T-helper 2 cell treated with Interferon-gamma antibody and Interleukin-4, amounts not matched to agents 5 μg/mL and 100 μg/mL, for 36 hours (primary cell): ENCODE results near the gene ALKBH4.
"Not testable (repeated sequence)": the region's sequence is repeated elsewhere in the genome, so short reads cannot be mapped to it uniquely, and the experiment has no call there.

Experiments
- DNase-seq: peaks from one replicate; pipeline ENCODE4 v3.0.0; 2021; ENCODE audit warnings: low spot score
- H3K27ac Mint-ChIP-seq: one replicate; pipeline ENCODE4 v1.8.0; 2021; ENCODE audit warnings: mild to moderate bottlenecking, mixed read lengths
- H3K27me3 Mint-ChIP-seq: one replicate; pipeline ENCODE4 v1.8.0; 2021; ENCODE audit warnings: low read depth, mixed read lengths
- H3K36me3 Mint-ChIP-seq: one replicate; pipeline ENCODE4 v1.8.0; 2021; ENCODE audit warnings: low read depth, mixed read lengths
- H3K4me1 Mint-ChIP-seq: one replicate; pipeline ENCODE4 v1.8.0; 2021; ENCODE audit warnings: low read depth, mixed read lengths
- H3K4me3 Mint-ChIP-seq: one replicate; pipeline ENCODE4 v1.8.0; 2022; ENCODE audit warnings: mild to moderate bottlenecking, moderate library complexity, mixed read lengths
- H3K9me3 Mint-ChIP-seq: one replicate; pipeline ENCODE4 v1.8.0; 2021; ENCODE audit warnings: mixed read lengths

Gene ALKBH4

GRCh38 chr7:102469972-102470825, 5.5 kb upstream of the ALKBH4 start:
- Mint-ChIP-seq H3K4me3 (no peak overlapping the region), H3K4me1 (peaks cover 7% of the 10 kb centered on the region), H3K27ac (no peak overlapping the region), H3K9me3 (no peaks in the 10 kb centered on the region), H3K27me3 (no peaks in the 10 kb centered on the region), H3K36me3 (peaks cover 13% of the 10 kb centered on the region)
- DNase-seq = no peak

- peaks cover 7% of the 10 kb centered on the region for H3K4me1 Mint-ChIP-seq
- no peaks in the 10 kb centered on the region for H3K27me3 Mint-ChIP-seq
- no peak overlapping the region for H3K27ac Mint-ChIP-seq
- H3K36me3 Mint-ChIP-seq = peaks cover 13% of the 10 kb centered on the region
- DNase-seq = no peak
- no peaks in the 10 kb centered on the region for H3K9me3 Mint-ChIP-seq
- H3K4me3 Mint-ChIP-seq = no peak overlapping the region
Measured at GRCh38 chr7:102469351-102469971, 4.8 kb upstream of the ALKBH4 start.

- H3K4me3 Mint-ChIP-seq = no peak overlapping the region
- no peak overlapping the region for H3K27ac Mint-ChIP-seq
Measured at GRCh38 chr7:102468478-102469350, 4.1 kb upstream of the ALKBH4 start.

GRCh38 chr7:102467581-102468477, 3.2 kb upstream of the ALKBH4 start:
- Mint-ChIP-seq H3K9me3 (no peaks in the 10 kb centered on the region), H3K27me3 (no peaks in the 10 kb centered on the region), H3K36me3 (peaks cover 13% of the 10 kb centered on the region), H3K4me1 (peaks cover 14% of the 10 kb centered on the region), H3K4me3 (no peak overlapping the region), H3K27ac (no peak overlapping the region)
- DNase-seq = no peak

More at GRCh38 chr7:102468478-102469350, 4.1 kb upstream of the ALKBH4 start:
- DNase-seq = no peak
- Mint-ChIP-seq H3K4me1 (peaks cover 12% of the 10 kb centered on the region), H3K27me3 (no peaks in the 10 kb centered on the region), H3K9me3 (no peaks in the 10 kb centered on the region), H3K36me3 (peaks cover 13% of the 10 kb centered on the region)

GRCh38 chr7:102466097-102466496, 1.4 kb upstream of the ALKBH4 start:
- H3K36me3 Mint-ChIP-seq = peaks cover 9% of the 10 kb centered on the region
- no peaks in the 10 kb centered on the region for H3K9me3 Mint-ChIP-seq
- no peak overlapping the region for H3K27ac Mint-ChIP-seq
- peaks cover 18% of the 10 kb centered on the region for H3K4me1 Mint-ChIP-seq
- DNase-seq = no peak
- peak overlapping the region; percentile 94 for H3K4me3 Mint-ChIP-seq
- H3K27me3 Mint-ChIP-seq = no peaks in the 10 kb centered on the region

GRCh38 chr7:102463841-102464576, 654 bp downstream of the ALKBH4 start:
- H3K36me3 Mint-ChIP-seq = peaks cover 7% of the 10 kb centered on the region
- H3K27me3 Mint-ChIP-seq = no peaks in the 10 kb centered on the region
- peaks cover 18% of the 10 kb centered on the region for H3K4me1 Mint-ChIP-seq
- DNase-seq = no peak
- H3K4me3 Mint-ChIP-seq = peak overlapping the region; percentile 94
- no peaks in the 10 kb centered on the region for H3K9me3 Mint-ChIP-seq
- H3K27ac Mint-ChIP-seq = peak overlapping the region; percentile 80

GRCh38 chr7:102460467-102460866, 4.2 kb downstream of the ALKBH4 start:
- no peaks in the 10 kb centered on the region for H3K9me3 Mint-ChIP-seq
- H3K4me3 Mint-ChIP-seq = no peak overlapping the region
- DNase-seq = no peak
- H3K27me3 Mint-ChIP-seq = no peaks in the 10 kb centered on the region
- H3K27ac Mint-ChIP-seq = no peak overlapping the region
- peaks cover 6% of the 10 kb centered on the region for H3K36me3 Mint-ChIP-seq
- peaks cover 10% of the 10 kb centered on the region for H3K4me1 Mint-ChIP-seq

GRCh38 chr7:102459221-102459844, 5.3 kb downstream of the ALKBH4 start:
- peaks cover 9% of the 10 kb centered on the region for H3K36me3 Mint-ChIP-seq
- peaks cover 10% of the 10 kb centered on the region for H3K4me1 Mint-ChIP-seq
- H3K27ac Mint-ChIP-seq = no peak overlapping the region
- H3K27me3 Mint-ChIP-seq = no peaks in the 10 kb centered on the region
- no peak overlapping the region for H3K4me3 Mint-ChIP-seq
- no peaks in the 10 kb centered on the region for H3K9me3 Mint-ChIP-seq
- no peak for DNase-seq

- DNase-seq = no peak
- Mint-ChIP-seq H3K27me3 (no peaks in the 10 kb centered on the region), H3K36me3 (peaks cover 6% of the 10 kb centered on the region), H3K27ac (no peak overlapping the region), H3K4me1 (no peaks in the 10 kb centered on the region), H3K9me3 (no peaks in the 10 kb centered on the region), H3K4me3 (no peak overlapping the region)
Measured at GRCh38 chr7:102457352-102457924, 7.2 kb downstream of the ALKBH4 start.

- Mint-ChIP-seq H3K36me3 (peaks cover 5% of the 10 kb centered on the region), H3K4me3 (no peak overlapping the region), H3K27ac (no peak overlapping the region), H3K4me1 (no peaks in the 10 kb centered on the region), H3K9me3 (no peaks in the 10 kb centered on the region), H3K27me3 (no peaks in the 10 kb centered on the region)
- DNase-seq = no peak
Measured at GRCh38 chr7:102456327-102456726, 8.3 kb downstream of the ALKBH4 start.

GRCh38 chr7:102455596-102455995, 9.1 kb downstream of the ALKBH4 start:
- H3K4me1 Mint-ChIP-seq = no peaks in the 10 kb centered on the region
- H3K27me3 Mint-ChIP-seq = no peaks in the 10 kb centered on the region
- DNase-seq = no peak
- H3K36me3 Mint-ChIP-seq = peaks cover 5% of the 10 kb centered on the region
- H3K27ac Mint-ChIP-seq = no peak overlapping the region
- H3K9me3 Mint-ChIP-seq = no peaks in the 10 kb centered on the region
- H3K4me3 Mint-ChIP-seq = no peak overlapping the region

- H3K4me3 Mint-ChIP-seq, H3K27ac Mint-ChIP-seq, DNase-seq, H3K9me3 Mint-ChIP-seq, H3K27me3 Mint-ChIP-seq, H3K36me3 Mint-ChIP-seq, H3K4me1 Mint-ChIP-seq: not testable (repeated sequence)
Measured at GRCh38 chr7:102454932-102455331, 9.7 kb downstream of the ALKBH4 start.
